K562 (cell line): ENCODE data around the gene RNASE8. TPM values are rescaled to one million over a fixed set of nuclear protein-coding genes. Genes with fewer than 3 reads are reported as not detected.

Source experiments
- CBX1 ChIP-seq: sonication (generic); IDR thresholded peaks from 2 replicates; pipeline ENCODE4 v1.6.1; 2016; ENCODE audit warnings: antibody characterized with exemption, low read depth, mild to moderate bottlenecking
- CXXC5 ChIP-seq: fragments of 250-450 bp; sonication (Bioruptor Pico); IDR thresholded peaks from 2 replicates; pipeline ENCODE4 v1.8.0; 2022; ENCODE audit warnings: inconsistent platforms, mild to moderate bottlenecking, moderate library complexity
- EGR1 ChIP-seq: fragments of 450-650 bp; conservative IDR thresholded peaks from 2 replicates; pipeline ENCODE4 v1.6.1; 2017; ENCODE audit warnings: mild to moderate bottlenecking
- NELFE ChIP-seq: IDR thresholded peaks from 2 replicates; pipeline ENCODE4 v1.6.1; 2011; ENCODE audit warnings: mild to moderate bottlenecking; ENCODE audit not compliant: insufficient read depth, insufficient read length
- PRPF4 ChIP-seq: fragments of 200-400 bp; formaldehyde crosslinking; IDR thresholded peaks from one replicate; pipeline ENCODE4 v1.6.1; 2017; ENCODE audit warnings: low read length, low read depth, mild to moderate bottlenecking; ENCODE audit not compliant: insufficient read depth, poor library complexity, severe bottlenecking
- RBFOX2 ChIP-seq: fragments of 200-400 bp; formaldehyde crosslinking; IDR thresholded peaks from 2 replicates; pipeline ENCODE4 v1.6.1; 2017; ENCODE audit warnings: low read depth, mild to moderate bottlenecking, low read length, moderate library complexity
- RBM17 ChIP-seq: fragments of 200-400 bp; formaldehyde crosslinking; IDR thresholded peaks from 2 replicates; pipeline ENCODE4 v1.6.1; 2017; ENCODE audit warnings: low read depth, mild to moderate bottlenecking, low read length, borderline replicate concordance
- ZBTB7A ChIP-seq: IDR thresholded peaks from 2 replicates; pipeline ENCODE4 v1.6.1; 2011; ENCODE audit warnings: low read depth, mild to moderate bottlenecking, low read length, moderate library complexity, borderline replicate concordance; ENCODE audit not compliant: control insufficient read depth
- polyA plus RNA-seq, 8 experiments: library from polyadenylated mRNA; depleted of rRNA in 4 of 8; stranded (reverse) in 5 of 8; unstranded in 3 of 8; fragments of >200 nt; fragmentation: Nextera tagmentation in 2 of 8; fragmentation: Illumina TruSeq in 1 of 8; extraction: Ambion mirVana in 2 of 8; extraction: Trizol in 1 of 8; gene quantifications; 2 replicates each; pipeline versions ENCODE4 v1.2.1 to v1.2.3, GENCODE V29; 2011 to 2014; ENCODE audit warnings: inconsistent platforms in 1 of 8, missing spikeins in 1 of 8
- total RNA-seq, 7 experiments: library from RNA; depleted of rRNA in 6 of 7; stranded (reverse); fragments of >200 nt in 6 of 7; fragmentation: Illumina TruSeq in 2 of 7; extraction: Trizol in 2 of 7; gene quantifications; 2 replicates each; pipeline versions ENCODE4 v1.2.1 to v1.2.3, GENCODE V29; 2011 to 2021; ENCODE audit warnings: low replicate concordance in 1 of 7
- TF ChIP-seq, protein P1 (sequence below), 2 experiments: IDR thresholded peaks; 2 replicates each; pipeline ENCODE4 v1.6.1; 2011; ENCODE audit warnings: borderline replicate concordance in 1 of 2, control low read depth in 1 of 2, low read depth in 1 of 2, low read length in 1 of 2, mild to moderate bottlenecking in 1 of 2, mixed read lengths in 1 of 2, moderate library complexity in 1 of 2; ENCODE audit not compliant: insufficient read depth in 1 of 2, insufficient read length in 1 of 2, poor library complexity in 1 of 2, severe bottlenecking in 1 of 2; ENCODE audit errors: extremely low read depth in 1 of 2
- TF ChIP-seq, protein P2 (sequence below): fragments of 450-650 bp; IDR thresholded peaks from 2 replicates; pipeline ENCODE4 v1.6.1; 2016; ENCODE audit warnings: mild to moderate bottlenecking, moderate library complexity
- TF ChIP-seq, protein P3 (sequence below): IDR thresholded peaks from 2 replicates; pipeline ENCODE4 v1.6.1; 2016; ENCODE audit warnings: missing genetic modification characterization, missing compliant biosample characterization

The RNASE8 gene
- total and polyA plus RNA-seq, 9 of the 15 experiments (the other 6 are each of a cell fraction or from before 2014, with no cell fraction given), result not detected

DNA sequence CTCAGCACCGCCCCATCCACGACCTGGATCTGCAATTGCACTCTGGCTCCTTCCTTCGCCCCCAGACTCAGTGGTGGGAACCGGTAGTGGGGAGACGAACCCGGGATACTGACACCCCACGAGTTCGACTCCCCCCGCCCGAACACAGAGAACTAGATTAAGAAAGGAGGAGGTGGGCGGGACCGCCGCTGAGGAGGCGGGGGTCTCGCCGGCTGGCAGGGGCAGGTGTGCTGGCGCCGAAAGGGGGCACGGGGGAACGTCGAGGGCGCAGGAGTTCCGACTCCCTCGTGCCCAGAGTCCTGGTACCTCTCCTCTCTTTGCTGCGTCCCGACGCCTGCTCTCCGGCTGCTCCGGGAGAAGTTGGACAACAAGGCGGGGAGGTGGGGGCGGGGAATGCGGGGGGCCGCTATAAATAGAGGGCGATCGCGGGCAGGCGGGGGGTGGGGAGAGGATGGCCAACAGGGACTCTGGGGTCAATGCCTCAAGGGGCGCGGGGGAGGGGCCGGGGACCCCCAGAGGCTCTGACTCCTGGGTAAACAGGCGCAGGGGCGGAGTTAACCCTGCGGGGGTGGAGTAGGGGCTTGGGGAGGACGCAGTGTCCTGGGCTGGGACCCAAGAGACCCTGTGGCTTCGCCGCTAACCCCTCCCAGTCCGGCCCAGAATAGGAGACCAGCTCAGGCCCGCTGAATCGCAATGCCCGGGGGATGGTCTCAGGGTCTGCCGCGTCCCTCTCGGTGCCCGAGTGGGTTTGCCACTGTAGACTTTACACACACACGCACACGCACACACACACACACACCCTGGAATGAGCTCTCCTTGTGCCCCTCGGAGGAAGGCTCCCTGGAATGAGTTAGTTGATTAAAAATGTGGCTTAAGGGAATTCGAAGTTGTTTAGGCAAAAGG is 32.0 kb upstream of the RNASE8 start (continued):
- TF ChIP-seq CBX1 (no peak), EGR1 (peak; percentile 26; the same call in 1 of the 2 replicates), RBFOX2 (peak; percentile 58), NELFE (no peak), PRPF4 (no peak), CXXC5 (CRISPR knock-in tag) (peak; percentile 6; the same call in 1 of the 2 replicates), ZBTB7A (peak; percentile 62; the same call in 1 of the 2 replicates), RBM17 (no peak)
- TF ChIP-seq, protein P1, sequence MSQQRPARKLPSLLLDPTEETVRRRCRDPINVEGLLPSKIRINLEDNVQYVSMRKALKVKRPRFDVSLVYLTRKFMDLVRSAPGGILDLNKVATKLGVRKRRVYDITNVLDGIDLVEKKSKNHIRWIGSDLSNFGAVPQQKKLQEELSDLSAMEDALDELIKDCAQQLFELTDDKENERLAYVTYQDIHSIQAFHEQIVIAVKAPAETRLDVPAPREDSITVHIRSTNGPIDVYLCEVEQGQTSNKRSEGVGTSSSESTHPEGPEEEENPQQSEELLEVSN (IDR thresholded peaks at IDR 0.05; ENCODE audit: borderline replicate concordance in 1 of 2, extremely low read depth in 1 of 2, insufficient read depth in 1 of 2, insufficient read length in 1 of 2, low read depth in 1 of 2, low read length in 1 of 2, poor library complexity in 1 of 2, severe bottlenecking in 1 of 2), result peak; percentile 34 to 73
- TF ChIP-seq, protein P2, sequence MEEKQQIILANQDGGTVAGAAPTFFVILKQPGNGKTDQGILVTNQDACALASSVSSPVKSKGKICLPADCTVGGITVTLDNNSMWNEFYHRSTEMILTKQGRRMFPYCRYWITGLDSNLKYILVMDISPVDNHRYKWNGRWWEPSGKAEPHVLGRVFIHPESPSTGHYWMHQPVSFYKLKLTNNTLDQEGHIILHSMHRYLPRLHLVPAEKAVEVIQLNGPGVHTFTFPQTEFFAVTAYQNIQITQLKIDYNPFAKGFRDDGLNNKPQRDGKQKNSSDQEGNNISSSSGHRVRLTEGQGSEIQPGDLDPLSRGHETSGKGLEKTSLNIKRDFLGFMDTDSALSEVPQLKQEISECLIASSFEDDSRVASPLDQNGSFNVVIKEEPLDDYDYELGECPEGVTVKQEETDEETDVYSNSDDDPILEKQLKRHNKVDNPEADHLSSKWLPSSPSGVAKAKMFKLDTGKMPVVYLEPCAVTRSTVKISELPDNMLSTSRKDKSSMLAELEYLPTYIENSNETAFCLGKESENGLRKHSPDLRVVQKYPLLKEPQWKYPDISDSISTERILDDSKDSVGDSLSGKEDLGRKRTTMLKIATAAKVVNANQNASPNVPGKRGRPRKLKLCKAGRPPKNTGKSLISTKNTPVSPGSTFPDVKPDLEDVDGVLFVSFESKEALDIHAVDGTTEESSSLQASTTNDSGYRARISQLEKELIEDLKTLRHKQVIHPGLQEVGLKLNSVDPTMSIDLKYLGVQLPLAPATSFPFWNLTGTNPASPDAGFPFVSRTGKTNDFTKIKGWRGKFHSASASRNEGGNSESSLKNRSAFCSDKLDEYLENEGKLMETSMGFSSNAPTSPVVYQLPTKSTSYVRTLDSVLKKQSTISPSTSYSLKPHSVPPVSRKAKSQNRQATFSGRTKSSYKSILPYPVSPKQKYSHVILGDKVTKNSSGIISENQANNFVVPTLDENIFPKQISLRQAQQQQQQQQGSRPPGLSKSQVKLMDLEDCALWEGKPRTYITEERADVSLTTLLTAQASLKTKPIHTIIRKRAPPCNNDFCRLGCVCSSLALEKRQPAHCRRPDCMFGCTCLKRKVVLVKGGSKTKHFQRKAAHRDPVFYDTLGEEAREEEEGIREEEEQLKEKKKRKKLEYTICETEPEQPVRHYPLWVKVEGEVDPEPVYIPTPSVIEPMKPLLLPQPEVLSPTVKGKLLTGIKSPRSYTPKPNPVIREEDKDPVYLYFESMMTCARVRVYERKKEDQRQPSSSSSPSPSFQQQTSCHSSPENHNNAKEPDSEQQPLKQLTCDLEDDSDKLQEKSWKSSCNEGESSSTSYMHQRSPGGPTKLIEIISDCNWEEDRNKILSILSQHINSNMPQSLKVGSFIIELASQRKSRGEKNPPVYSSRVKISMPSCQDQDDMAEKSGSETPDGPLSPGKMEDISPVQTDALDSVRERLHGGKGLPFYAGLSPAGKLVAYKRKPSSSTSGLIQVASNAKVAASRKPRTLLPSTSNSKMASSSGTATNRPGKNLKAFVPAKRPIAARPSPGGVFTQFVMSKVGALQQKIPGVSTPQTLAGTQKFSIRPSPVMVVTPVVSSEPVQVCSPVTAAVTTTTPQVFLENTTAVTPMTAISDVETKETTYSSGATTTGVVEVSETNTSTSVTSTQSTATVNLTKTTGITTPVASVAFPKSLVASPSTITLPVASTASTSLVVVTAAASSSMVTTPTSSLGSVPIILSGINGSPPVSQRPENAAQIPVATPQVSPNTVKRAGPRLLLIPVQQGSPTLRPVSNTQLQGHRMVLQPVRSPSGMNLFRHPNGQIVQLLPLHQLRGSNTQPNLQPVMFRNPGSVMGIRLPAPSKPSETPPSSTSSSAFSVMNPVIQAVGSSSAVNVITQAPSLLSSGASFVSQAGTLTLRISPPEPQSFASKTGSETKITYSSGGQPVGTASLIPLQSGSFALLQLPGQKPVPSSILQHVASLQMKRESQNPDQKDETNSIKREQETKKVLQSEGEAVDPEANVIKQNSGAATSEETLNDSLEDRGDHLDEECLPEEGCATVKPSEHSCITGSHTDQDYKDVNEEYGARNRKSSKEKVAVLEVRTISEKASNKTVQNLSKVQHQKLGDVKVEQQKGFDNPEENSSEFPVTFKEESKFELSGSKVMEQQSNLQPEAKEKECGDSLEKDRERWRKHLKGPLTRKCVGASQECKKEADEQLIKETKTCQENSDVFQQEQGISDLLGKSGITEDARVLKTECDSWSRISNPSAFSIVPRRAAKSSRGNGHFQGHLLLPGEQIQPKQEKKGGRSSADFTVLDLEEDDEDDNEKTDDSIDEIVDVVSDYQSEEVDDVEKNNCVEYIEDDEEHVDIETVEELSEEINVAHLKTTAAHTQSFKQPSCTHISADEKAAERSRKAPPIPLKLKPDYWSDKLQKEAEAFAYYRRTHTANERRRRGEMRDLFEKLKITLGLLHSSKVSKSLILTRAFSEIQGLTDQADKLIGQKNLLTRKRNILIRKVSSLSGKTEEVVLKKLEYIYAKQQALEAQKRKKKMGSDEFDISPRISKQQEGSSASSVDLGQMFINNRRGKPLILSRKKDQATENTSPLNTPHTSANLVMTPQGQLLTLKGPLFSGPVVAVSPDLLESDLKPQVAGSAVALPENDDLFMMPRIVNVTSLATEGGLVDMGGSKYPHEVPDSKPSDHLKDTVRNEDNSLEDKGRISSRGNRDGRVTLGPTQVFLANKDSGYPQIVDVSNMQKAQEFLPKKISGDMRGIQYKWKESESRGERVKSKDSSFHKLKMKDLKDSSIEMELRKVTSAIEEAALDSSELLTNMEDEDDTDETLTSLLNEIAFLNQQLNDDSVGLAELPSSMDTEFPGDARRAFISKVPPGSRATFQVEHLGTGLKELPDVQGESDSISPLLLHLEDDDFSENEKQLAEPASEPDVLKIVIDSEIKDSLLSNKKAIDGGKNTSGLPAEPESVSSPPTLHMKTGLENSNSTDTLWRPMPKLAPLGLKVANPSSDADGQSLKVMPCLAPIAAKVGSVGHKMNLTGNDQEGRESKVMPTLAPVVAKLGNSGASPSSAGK, result peak; percentile 57; the same call in 1 of the 2 replicates
- TF ChIP-seq, protein P3, sequence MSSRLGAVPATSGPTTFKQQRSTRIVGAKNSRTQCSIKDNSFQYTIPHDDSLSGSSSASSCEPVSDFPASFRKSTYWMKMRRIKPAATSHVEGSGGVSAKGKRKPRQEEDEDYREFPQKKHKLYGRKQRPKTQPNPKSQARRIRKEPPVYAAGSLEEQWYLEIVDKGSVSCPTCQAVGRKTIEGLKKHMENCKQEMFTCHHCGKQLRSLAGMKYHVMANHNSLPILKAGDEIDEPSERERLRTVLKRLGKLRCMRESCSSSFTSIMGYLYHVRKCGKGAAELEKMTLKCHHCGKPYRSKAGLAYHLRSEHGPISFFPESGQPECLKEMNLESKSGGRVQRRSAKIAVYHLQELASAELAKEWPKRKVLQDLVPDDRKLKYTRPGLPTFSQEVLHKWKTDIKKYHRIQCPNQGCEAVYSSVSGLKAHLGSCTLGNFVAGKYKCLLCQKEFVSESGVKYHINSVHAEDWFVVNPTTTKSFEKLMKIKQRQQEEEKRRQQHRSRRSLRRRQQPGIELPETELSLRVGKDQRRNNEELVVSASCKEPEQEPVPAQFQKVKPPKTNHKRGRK (tag), result no peak
